HK-2 (cell line): ENCODE data around the gene CBLN3.
"Not testable (repeated sequence)": the region's sequence is repeated elsewhere in the genome, so short reads cannot be mapped to it uniquely, and the experiment has no call there.

Experiments used
- DNase-seq: peaks from one replicate; pipeline ENCODE4 v3.0.0-alpha.2; 2018; ENCODE audit not compliant: unreplicated experiment

Gene CBLN3

DNA sequence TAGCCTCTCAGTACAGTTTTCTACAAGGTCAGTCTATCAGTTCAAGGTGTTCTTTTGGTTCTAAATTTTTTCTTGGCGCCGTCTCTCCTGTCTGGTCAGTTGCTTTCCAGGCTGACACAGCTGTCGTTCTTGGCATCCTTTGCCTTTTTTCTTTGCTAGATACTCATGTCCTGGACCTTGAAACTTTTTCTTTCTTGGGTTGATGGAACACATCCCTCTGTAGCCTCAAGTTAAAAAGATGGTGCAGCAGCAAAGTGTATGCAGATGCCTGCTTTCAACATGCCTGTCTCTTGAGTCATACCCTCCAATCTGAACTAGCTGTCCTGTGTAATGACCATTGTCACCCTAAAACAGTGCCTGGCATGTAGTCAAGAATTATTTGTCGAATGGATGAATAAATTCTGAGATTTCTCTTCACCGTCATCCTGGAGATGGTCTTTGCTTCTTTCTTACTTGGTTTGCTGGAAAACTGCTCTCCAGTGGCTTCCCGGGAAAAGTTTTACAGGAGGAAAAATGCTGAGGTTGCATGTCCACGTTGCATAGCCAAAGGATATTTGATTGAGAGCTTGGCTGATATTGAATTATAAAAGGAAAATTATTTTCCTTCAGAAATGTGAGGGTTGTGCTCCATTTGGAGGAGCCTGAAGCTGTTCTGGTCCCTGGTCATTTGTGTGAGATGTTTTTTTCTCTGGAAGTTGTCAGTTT lies 26.0 kb downstream of the CBLN3 start:
- no peak for DNase-seq

DNA sequence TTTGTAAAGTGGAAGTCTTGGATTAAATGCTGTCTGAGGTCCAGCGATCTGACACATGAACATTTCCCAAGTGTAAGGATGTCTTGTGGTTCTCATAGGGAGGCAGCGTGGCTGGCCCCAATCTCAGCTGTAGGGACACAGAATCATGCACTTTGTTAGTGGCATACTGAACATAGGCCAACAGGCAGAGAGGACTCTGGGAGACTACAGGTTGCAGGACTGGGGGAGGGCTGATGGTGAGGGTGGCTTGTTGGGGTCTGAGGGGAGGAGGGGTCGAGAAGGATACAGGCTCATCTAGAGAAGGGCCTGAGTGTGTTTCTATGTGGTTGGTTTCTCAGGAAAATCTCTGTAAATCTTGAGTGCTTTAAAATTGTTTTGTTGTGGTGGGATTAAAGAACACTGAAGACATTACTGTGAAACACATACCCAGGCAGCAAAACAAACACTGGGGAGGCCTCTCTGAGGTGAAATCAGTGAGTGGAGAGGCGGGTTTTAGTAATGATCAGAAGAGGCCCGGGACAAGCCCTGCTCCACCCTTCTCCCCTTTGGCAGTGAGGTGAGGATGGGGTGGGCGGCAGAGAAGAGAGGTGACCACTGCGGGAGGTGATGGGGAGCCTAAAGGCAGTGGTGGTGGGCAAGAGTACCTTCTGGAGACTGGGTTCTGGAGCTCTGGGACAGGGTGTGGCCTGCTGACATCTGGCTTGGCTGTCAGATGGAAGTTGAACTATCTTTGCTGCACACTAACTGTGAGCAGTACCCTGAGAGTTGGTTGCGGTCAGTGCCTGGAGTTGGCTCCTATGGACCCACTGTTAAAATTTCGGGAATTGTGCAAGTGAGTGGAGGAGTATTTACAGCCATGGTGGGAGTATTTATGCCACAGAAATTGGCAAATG lies 27.4 kb downstream of the CBLN3 start:
- no peak for DNase-seq

DNA sequence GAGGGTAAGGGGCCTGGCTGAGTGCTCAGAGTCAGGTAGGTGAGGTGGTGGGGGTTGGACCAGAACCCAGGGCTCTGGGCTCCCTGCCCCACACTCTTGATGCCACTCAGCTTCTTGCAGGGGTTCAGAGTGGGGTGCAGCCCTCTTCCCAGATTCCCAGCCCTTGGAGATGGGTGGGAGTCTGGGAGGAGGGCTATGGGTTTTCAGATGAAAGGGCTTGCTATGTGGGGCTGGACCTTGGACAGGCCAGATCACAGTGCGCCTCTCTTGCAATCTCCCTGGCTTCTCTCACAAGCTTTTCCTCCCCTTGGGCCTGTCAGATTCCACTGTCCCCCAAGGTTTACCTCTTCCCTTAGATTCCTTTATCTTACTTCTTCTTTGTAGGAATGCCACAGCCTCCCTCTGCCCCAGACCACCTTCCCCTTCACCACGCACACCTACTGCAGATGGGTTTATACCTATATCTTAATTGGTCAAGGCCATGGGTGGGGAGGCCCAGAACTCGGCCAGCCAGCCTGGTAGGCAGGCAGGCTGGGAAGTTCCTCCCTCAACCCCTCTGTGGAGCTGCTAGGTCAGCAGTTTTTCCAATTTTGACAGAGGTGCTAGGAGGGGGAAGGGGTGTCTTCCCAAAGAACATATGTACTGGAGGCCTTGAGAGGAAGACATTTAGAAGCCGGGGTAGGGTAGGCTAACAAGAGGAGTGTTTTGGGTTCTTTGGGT lies 29.3 kb downstream of the CBLN3 start:
- DNase-seq: no peak

DNA sequence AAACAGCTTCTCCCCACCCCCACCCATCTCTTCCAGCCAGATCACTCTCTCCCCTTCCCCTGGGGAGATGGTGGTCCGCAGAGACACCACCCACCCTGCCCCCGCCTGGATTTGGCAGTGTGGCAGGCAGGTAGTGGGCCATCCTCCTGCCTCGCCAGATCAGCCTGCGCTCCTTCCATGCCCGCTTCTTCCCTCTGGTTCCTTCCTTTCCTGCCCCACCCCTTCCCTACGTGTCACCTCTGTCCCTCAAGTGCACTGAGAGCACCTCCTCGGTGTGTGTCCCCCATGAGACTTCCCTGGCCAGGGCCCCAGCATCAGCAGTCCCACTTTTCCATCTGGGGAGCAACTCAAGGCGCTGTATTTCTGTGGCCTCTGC lies 30.0 kb downstream of the CBLN3 start:
- DNase-seq: no peak

DNA sequence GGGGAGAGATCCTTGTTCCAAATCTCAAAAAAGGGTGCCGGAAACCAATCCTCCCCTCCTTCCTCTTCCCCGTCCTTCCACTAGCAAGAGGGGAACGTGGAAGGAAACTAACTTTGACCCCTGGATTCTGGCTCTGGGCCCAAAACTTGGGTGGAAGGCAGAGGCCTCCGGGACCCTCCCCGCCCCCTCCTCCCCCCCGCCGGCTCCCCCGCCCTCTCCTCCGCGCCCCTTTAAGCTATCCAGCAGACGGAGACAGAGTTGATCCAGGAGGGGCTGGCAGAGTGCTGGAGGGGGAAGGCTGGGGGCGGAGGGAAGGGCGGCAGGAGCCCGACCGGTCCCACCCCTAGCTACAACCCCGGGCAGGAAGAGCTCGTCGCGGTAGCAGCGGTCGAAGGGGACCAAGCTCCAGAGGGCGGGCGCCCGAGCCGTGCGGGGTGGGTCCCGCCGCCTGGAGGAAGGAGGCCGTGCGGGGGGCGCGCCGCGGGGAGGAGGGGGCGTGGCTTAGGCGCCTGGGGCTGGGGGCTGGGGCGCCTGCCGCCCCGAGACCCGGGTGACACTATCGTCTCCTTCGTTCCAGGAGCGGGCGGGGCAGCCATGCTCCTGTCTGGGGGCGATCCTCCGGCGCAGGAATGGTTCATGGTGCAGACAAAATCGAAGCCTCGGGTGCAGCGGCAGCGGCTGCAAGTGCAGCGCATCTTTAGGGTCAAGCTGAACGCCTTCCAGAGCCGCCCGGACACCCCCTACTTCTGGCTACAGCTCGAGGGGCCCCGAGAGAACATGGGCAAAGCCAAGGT lies 30.6 kb downstream of the CBLN3 start, which contains the start of gene NYNRIN:
NYNRIN (plus strand) TSS at position 351 of the 794 bp plus-strand sequence; CDS start at position 595, 244 bp downstream.
- DNase-seq: no peak

DNA sequence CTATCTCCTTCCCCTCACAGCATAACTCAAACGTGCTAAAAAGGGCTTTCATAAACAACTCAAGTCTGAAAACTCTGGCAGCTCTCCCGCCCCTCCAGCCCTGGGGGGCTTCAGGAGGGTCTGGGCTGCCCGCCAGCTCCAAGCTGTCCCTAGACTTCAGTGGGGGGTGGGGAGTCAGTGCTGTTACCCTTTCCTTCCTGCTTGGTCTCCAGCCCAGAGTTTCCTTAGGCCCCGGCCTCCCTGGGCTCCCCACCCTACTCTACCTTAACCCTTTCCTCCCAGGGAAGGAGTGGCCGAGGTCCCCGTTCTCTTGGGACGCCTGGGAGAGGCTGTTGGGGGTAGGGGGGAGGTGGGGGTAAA lies 31.2 kb downstream of the CBLN3 start:
- no peak for DNase-seq

DNA sequence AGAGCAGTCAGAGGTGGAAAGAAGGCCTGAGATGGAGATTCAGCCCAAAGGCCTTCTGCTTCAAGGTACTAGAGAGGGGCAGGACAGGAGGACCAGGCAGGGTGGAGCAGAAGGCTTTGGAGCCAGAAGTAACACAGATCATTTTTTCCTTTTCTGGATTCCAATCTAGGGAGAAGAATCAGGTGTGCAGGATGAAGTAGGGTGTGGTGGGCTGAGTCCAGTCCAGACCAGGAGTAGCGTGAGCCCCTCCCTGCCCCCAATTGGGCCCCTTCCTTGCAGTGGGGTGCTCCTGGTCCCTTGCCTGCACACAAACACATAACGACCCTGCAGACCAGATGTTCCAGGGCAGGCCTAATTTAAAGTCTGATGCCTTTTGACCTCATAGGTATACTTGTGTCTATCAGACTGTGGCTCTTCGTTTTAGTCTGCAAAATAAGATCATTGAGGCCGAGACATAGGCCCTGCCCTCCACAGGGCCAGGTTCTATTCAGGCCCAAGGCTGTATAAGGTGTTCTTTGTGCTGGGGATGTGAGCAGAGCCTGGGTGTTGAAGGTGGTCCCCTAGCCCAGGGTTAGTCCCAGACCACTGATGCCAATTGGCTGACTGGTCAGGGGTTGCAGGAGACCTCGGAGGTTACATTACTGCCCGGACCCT lies 31.7 kb downstream of the CBLN3 start:
- DNase-seq: no peak

DNA sequence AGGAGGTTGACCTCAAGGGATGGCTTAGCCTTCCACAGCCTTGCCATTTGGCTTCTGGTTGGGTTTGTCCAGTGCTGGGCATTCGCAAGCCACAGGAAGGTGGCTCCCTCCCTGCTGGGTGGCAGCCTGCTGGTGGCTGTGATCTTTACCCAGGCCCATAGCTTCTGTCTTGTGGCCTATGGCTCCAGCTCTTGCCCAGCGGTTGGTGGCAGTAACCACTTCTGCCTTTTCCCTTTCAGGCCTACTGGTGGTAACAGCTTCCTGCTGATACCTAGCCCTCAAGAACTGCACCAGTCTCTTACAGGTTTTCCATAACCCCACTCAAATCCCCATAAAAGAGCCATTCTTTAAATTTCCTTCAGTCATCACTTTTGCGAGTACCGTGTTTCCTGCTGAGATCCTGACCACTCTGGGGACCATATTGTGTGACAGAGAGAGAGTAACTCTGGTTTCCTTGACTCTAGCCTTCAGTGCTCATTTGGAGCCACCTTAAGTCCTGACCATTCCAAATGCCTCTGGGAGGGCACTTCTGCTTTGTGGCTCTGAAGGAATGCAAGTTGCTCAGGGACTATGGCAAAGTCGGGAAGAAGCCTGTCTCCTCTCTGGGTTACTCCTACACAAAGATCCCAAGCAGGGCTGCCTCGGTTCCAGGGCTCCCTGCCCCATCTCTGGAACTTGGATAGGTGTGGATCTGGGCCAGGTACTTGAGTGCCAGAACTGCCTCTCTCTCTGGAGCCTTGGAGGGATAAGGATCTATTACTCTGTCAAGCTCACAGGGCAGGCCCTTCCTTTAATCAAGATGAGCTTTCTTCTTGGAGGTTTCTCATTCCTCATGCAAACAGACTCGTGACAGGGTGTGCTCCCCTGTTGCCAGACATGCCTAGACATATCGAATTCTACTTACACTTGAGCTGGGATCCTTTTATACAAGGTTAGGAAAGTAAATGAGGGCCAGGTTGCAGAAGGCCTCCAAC lies 33.6 kb downstream of the CBLN3 start:
- DNase-seq: no peak

DNA sequence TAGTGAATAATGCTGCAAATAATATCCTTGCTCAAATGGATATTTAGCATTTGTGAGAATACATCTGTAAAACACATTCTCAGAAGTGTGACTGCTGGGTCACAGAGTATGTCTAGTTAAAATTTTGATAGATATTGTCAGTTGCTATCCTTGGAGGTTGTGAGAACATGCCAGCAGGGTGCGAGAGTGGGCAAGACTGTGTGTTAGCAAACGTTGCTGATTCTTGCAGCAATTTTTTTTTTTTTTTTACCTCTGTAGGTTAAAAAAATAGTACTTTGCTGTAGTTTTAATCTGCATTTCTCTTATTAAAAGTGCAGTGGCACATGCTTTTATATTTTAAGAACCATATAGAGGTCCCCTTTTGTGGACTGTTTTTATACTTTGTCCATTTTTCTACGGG lies 35.2 kb downstream of the CBLN3 start:
- DNase-seq: no peak

DNA sequence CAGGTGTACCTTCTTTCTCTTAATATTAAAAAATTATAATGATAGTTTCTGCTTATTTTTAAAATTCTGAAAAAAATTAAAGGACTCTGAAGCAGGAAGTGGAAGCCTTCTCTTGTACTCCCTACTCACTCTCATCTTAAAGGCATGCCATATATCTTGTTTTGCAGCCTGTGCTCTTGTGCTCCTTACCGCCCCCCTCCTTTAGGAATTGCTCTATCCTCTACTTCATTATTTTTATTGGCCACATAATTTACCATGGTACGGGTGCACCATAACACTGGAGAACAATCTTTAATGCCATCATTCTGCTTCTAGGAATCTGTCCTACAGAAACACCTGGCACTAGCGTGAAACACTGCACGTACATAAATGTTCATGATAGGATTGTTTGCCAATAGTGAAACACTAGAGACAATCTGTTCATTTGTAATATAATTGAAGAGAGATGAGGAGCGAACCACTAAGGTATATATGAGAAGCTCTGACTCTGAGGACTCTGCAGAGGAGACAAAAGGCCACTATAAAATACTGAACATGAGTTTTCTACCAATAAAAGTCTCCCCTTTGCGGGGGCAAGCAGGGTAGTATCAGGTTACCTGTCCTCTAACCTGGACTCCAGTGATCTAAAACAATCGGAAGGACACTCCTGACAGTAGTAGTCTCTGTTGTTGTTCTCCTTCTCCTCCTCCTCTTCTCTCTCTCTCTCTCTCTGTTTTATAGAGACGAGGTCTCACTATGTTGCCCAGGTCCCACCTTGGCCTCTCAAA lies 37.0 kb downstream of the CBLN3 start:
- DNase-seq: no peak

DNA sequence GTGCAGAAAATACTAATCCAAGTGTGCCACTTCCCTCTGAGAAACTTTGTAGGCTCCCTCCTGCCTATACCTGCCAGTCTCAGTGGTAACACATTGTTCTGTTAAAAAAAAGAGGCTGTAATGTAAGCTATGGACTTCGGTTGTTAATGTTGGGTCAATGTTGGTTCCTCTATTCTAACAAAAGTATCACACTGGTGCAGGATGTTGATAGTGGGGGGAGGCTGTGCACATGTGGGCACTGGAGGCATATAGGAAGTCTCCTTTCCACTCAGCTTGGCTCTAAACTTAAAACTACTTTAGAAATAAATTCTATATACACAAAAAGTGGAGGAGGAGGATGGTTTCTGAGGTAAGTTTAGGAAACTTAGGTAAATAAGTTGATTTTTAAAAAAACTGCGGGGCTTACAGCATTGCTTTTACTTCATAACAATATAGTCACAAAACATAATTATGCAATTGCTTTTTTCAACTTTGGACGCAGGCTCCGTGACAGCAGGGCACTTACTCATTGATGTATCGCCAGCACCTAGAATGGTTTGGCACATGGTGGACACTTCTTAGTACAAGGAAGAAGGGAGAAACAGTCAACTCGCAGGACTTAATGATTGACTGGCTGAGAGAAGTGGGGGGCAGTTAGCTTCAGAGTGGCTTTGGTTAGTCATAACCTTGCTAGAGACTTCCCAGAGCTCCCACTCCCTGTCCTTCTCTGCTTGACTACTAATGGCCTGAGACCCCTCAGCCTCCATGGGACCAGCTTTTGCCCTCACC lies 38.6 kb downstream of the CBLN3 start:
- no peak for DNase-seq

DNA sequence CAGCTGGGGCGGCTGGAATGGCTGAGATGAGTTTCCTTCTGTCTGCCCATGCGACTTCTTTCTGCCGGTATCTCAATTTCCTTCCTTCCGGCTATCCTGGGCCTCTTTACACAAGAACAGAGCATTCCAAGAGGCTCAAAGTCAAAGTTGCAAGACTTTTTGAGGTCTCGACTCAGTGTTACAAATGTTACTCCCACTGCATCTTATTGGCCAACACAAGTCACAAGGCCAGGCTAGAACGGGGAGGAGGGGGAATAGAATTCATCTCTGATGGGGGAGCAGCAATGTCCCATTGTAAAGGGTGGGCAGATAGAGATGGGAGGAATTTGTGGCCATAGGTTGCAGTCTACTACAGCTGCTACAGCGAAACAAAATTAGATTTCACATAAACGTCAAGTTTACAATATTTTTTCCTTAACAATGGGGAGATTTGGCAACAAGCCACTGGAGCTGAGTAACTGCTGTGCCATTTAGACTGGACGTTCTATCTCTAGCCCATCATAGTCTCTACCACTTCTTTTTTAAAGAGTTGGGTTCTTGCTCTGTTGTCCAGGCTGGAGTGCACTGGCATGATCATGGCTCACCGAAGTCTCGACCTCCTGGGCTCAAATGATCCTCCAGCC lies 40.1 kb downstream of the CBLN3 start:
- DNase-seq: no peak

DNA sequence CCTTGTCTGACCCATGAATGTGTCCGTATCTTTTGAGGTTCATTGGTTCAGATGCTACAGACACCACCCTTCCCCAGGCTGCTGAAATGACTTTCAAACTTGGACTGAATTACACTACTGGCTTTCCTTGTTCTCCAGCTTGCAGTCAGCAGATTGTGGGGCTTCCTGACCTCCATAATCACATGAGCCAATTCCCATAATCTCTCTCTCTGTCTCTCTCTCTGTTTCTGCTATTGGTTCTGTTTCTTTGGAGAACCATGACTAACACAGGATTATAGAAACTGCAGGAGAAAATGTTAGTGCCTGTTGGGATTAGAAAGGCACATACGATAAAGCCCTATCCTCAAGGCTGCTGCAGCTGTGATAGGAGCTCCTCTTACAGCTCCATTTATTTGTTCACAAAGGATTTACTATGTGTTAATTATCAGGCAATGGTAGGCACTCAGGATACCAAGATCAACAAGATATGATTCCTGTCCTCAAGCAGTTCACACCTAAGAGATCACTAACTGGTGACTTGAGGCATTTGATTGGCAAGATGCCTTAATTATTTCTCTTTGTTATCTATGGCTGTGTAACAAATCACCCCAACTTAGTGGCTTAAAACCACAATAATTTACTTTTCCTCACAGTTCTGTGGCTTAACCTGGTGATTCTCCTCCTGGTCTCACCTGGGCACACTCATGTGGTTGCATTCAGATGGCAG lies 40.8 kb downstream of the CBLN3 start:
- DNase-seq: no peak

DNA sequence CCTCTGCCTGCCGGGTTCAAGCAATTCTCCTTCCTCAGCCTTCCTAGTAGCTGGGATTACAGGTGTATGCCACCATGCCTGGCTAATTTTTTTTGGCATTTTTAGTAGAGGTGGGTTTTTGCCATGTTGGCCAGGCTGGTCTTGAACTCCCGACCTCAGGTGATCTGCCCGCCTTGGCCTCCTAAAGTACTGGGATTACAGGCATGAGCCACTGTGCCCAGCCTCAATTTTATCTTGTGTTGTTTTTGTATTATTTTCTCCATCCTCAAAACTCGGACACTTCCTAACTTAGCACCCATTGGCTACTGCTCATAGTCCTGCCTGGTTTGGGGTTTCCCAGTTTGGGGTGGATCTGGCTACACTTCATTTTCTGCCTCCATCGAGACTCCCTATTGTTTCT lies 41.9 kb downstream of the CBLN3 start:
- not testable (repeated sequence) for DNase-seq

DNA sequence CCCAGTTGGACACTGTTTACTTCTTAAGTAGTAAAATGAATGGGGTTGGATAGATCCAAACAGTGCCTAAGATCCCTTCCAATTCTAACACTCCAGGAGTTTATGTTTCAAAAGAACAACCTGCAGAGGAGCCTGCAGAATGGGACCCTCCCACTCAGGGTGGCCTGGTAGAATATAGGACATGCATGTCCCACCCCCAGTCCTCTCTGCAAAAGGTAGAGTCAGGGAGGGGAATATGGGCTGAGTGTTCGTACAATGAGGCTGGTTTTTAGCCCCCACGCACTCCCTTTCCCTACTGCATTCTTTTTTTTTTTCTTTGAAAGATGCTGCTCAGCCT lies 42.5 kb downstream of the CBLN3 start:
- no peak for DNase-seq

DNA sequence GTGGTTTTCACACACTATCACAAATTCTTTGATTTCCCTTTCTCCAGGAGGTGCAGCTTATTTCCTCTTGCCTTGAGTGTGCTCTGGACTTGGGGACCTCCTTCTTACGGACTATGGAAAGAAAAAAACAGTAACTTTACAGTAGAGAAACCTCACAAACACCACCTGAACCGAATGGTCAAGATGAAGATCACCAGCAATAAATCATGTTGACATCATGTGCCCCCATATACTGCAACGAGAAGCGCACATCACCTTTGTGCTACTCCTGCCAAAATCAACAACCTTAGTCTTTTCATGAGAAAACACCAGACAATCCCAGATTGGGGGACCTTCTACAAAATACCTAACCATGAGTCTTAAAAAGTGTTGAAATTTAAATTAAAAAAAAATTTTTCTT lies 43.9 kb downstream of the CBLN3 start:
- no peak for DNase-seq

DNA sequence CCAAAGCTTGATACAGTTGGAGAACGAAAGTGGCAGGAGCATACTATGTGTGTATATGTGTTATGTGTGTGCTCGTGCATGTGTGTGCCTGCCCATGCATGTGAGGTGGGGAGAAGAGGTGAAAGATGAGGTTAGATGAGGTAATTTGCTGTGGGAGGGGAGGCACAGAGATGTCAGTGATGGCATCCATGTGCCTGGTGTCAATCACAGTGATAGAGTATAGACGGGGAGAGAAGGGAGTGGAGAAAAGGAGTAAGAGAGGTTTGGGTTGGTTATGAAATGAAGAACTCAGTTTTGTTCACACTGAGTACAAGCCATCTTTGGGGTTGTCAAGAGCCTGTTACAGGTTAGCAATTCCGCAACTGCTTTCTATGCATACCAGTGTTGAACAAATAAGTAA lies 45.3 kb downstream of the CBLN3 start:
- DNase-seq: no peak

DNA sequence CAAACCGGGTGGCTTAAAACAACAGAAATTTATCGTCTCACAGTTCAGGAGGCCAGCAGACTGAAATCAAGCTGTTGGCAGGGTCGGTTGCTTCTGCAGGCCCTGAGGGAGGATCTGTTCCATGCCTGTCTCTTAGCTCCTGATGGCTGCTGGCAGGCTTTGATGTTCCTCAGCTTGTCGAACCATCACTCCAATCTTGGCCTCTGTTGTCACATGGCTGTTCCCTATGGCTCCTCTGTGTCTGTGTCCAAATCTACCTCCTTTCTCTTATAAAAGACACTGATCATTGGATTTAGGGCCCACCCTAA lies 47.5 kb downstream of the CBLN3 start:
- no peak for DNase-seq
